Measurements from ENCODE around the gene MRPL21. TPM values are rescaled to one million over a fixed set of nuclear protein-coding genes. Genes with fewer than 3 reads are reported as not detected.

The MRPL21 gene
- total RNA-seq, 1 donor, result 47.1 TPM

DNA sequence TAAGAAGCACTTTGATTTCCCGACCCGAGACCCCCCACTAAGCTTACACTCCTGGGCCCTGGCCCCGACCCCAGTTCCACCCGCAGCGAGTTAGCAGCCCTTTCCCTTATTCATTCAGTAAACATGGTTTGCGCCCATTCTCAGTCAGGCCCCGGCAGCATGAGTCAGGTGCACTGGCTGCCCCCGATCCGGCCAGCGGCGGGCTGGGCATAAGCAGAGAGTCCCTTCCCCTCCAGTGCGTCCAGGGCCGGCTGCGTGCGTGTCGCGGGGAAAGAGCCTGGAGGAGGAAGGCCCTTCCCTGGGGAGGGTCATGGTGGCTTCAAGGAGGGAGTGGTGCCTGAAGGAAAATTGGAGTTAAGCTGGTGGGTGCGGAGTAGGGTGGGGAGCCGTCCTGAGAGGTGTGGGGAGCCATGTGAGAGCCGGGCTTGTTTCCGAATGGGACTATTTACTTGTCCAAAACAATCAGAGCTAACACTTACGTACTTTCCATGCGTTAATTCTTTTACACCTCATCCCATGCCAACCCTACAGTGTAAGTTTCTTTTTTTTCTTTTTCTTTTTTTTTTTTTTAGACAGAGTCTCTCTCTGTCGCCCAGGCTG lies 716 bp upstream of the MRPL21 start:
- DNase-seq (ENCODE audit: low read depth), result peak; percentile 36
- peak overlapping the region; percentile 100 for H3K4me3 ChIP-seq (ENCODE audit: low read depth, low read length)
- TF ChIP-seq, protein P1, sequence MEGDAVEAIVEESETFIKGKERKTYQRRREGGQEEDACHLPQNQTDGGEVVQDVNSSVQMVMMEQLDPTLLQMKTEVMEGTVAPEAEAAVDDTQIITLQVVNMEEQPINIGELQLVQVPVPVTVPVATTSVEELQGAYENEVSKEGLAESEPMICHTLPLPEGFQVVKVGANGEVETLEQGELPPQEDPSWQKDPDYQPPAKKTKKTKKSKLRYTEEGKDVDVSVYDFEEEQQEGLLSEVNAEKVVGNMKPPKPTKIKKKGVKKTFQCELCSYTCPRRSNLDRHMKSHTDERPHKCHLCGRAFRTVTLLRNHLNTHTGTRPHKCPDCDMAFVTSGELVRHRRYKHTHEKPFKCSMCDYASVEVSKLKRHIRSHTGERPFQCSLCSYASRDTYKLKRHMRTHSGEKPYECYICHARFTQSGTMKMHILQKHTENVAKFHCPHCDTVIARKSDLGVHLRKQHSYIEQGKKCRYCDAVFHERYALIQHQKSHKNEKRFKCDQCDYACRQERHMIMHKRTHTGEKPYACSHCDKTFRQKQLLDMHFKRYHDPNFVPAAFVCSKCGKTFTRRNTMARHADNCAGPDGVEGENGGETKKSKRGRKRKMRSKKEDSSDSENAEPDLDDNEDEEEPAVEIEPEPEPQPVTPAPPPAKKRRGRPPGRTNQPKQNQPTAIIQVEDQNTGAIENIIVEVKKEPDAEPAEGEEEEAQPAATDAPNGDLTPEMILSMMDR (IDR thresholded peaks at IDR 0.05; ENCODE audit: insufficient read depth, low read depth, low read length), result no peak

DNA sequence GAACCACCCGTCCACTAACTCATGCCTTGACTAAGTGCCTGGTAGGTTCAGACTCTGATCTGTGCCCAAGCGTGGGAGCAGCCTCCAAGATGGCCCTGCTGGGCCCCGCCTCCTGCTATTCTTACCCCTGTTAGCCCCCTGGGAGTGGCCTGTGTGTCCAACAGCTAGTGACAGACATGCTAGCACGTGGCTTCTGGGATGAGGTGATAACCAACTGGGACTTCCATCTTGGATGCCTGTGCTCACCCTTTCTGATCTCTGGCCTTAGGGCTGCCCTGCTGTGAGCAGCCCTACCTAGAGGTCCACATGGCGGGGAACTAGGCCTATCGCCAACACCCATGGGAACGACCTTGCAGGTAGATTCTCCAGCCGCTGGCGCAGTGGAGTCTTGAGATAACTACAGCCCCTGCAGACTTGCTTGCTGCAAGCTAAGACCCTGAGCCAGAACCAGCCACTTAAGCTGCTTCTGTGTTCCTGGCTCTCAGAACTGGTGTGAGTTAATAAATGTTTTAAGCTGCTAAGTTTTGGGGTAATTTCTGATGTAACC lies 2.7 kb downstream of the MRPL21 start:
- TF ChIP-seq, protein P1 (IDR thresholded peaks at IDR 0.05; ENCODE audit: insufficient read depth, low read depth, low read length), result no peak
- H3K4me3 ChIP-seq (ENCODE audit: low read depth, low read length), result no peak overlapping the region
- no peak for DNase-seq (ENCODE audit: low read depth)

DNA sequence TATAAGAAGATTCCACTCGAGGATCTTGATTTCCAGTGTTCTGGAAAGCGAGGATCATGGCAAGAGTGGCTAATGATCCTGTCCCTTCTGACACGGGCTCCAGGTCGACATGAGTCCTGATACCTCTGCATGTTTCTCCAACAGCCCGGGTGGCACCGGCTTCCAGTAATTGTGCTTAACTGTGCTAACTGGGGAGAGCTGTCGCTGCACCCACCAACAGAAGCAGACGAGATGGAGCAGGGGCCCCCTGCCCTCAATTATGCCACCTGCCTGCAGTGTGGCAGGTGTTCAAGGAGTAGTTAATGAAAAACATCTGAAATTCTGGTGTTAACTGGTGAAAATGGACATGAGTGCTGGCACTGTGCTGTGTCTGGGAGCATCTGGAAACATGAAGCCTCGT lies 6.2 kb downstream of the MRPL21 start:
- no peak overlapping the region for H3K4me3 ChIP-seq (ENCODE audit: low read depth, low read length)
- TF ChIP-seq, protein P1 (IDR thresholded peaks at IDR 0.05; ENCODE audit: insufficient read depth, low read depth, low read length), result no peak
- DNase-seq (ENCODE audit: low read depth), result no peak

DNA sequence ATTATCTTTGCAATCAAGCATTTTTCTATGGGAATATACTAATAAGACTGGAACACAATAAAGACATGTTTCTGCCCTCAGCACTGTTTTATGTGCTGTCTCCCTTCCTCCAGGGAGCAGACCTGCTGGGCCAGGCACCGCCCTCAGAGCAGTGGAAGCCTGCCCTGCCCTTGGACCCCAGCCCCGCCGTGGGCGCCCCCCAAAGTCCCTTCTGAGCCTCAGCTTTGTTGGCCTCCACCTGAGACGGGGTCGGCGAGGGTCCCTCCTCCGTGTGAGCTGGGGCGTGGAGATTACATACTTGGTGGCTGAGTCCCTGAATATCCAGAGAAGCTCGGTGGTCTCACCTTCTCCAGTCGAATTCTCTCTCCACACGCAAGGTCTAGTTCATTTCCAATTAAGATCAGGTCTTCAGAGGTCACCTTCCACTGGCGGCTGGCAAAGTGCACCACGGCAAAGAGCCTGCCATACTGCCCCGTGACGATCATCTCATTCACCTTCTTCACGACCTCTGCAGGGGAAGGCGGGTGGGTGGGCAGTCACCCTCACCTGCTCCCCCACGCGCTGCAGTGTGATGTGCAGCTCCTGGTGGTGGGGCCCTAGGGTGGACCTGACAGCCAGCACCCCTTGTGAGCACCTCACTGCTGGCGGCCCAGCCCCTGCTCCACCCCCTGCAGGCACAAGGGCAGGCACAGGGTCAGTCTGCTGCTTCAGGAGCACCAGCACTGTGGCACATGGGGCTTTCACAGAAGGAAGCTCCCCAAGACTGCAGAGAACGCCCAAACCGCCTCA lies 7.3 kb downstream of the MRPL21 start:
- DNase-seq (ENCODE audit: low read depth), result no peak
- TF ChIP-seq, protein P1 (IDR thresholded peaks at IDR 0.05; ENCODE audit: insufficient read depth, low read depth, low read length), result no peak
- H3K4me3 ChIP-seq (ENCODE audit: low read depth, low read length), result no peak overlapping the region

DNA sequence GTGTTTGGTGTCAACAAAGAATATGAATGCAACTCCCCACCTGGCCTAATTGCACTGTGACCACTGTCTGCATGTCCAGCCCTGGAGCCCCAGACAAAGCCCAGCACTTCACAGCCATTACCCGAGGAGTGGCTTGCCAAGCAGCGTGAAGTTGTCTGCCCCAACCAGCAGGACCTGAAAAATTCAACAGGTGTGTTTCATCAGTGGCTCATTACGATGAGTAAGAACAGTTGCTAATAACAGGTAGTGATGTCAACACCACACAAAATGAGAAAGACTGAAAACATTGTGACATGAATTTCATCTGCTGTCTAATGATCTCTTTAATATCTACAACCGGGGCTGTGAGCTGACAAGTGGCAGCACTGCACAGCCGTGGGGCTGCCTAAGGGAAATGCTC lies 10.3 kb downstream of the MRPL21 start:
- TF ChIP-seq, protein P1 (IDR thresholded peaks at IDR 0.05; ENCODE audit: insufficient read depth, low read depth, low read length), result no peak
- no peak overlapping the region for H3K4me3 ChIP-seq (ENCODE audit: low read depth, low read length)
- DNase-seq (ENCODE audit: low read depth), result no peak

DNA sequence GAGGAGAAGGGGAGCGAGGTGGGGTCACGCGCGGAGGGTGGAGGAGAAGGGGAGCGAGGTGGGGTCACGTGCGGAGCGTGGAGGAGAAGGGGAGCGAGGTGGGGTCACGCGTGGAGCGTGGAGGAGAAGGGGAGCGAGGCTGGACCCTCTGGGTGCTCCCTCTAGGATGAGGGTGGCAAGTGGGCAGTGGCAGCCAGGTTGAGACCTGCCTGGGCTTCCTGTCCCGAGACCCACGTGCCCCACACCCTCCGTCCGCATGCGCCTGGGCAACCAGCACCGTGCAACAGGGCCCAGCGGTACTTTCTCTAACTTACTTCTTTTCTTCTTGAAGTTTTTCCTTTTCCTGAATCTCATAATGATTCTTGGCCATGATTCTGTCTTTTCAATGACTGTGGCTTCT lies 11.1 kb downstream of the MRPL21 start:
- TF ChIP-seq, protein P1 (IDR thresholded peaks at IDR 0.05; ENCODE audit: insufficient read depth, low read depth, low read length), result no peak

More for the DNA sequence above, 11.1 kb downstream of the MRPL21 start:
- no peak for DNase-seq (ENCODE audit: low read depth)
- no peak overlapping the region for H3K4me3 ChIP-seq (ENCODE audit: low read depth, low read length)

All from fibroblast of villous mesenchyme (primary cell).